ENCODE measurements around the gene ESF1.

DNA sequence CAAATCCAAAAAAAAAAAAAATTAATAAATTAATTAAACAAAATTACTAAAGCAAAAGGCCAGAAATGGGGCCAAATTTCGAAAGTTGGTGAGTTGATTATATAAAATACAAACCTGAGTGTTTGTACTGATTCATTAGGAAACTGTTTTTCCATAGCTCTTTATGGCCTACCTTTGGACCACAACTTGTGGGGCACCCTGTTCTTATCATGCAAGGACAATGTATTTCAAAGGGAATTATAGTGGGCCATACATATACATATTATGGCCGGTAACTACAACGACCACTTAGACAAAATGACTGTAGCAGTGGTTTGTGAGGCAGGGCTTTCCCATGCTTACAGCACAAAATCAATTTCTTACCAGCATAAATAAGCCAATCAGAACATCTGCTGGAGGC, 69.5 kb downstream of the ESF1 start:
- no peak for TF ChIP-seq CTCF (conservative IDR thresholded peaks at IDR 0.05)
- no peak for TF ChIP-seq EZH2 (IDR thresholded peaks at IDR 0.05; ENCODE audit: low read depth)
